ENCODE results near the gene OSBPL1A.
A peak's percentile ranks its signal among the peaks of the same experiment; 100 is the strongest.

The OSBPL1A gene

DNA sequence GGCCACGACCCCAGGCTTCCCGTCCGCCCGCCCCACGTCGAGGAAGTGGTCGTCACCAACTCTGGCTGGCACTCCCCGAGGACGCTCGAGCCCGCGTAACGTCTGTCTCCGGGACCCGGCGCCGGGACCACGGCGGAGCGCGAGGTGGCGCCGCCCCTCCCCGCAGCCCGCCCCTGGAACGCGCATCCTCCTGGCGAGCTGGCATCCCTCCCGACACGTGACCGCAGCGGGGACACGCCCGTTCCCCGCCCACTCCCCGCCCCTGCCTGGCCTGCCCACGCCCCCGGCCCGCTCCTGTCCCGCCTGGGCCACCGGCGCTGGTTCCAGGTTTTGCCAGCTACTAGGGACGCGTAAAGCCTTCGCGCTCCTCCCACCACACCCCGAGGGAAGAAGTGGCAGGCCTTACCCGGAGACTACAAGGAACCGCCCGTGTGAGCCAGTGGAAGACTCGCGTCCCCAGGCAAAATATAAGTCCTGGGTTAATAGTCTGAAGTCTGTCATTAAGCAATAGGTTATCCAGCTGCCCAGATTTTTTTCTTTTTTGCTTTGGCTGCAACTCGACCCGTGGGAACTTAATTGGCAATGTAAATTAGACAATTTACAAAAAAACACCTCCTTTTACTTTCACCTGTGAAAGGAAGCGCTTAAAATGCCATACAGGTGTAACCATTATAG, at the start of gene OSBPL1A:
Gene OSBPL1A (minus strand): TSS at position 131 of the 675 bp plus-strand sequence. CDS start 20,291 bp downstream, outside the sequence.
- peak; percentile 94 for DNase-seq (ENCODE audit: low read depth)

DNA sequence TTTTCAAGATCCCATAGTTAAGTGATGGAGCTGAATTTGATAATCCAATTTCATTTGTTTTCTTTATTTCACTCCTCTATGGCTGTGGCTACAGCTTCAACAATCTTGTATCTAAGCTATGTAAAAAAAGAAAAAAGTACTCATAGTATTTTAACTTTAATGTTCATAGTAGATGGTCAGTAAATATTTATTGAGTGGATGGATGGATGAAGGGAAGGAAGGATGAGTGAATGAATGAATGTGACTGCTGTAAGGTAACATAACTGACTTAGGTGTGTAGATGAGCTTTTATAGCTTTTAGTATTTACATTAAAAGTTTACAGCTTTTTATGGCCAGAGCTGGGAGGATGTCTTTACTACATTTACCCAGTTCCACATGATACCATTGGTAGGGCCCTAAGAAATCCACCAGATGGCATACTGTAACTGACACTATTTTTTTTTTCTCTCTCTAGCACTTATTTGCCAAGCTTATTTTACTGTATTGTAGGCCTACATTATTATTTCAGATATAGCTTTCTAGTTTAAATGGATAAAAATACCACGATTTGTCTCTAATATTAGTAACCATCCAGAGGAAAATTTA, 49.4 kb upstream of the OSBPL1A start:
- peak; percentile 4 for DNase-seq (ENCODE audit: low read depth)

DNA sequence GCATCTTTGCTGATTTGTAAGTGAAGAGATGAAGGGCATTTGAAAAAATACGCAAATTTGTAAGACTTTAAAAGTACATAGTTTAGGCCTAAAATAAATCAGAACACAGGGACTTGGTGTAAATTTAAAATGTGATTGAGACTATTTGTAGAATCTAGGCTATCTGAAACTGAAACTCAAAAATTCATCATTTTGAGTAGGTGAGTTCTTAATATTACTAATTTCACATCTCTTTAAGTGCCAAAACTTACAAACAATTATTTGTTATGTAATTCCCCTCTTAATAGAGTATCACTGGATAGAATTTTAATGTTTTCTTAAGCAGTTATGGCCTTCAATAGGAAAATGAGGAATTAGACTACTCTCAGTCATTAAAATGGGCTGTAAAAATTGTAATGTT, 48.8 kb upstream of the OSBPL1A start:
- DNase-seq (ENCODE audit: low read depth): no peak

DNA sequence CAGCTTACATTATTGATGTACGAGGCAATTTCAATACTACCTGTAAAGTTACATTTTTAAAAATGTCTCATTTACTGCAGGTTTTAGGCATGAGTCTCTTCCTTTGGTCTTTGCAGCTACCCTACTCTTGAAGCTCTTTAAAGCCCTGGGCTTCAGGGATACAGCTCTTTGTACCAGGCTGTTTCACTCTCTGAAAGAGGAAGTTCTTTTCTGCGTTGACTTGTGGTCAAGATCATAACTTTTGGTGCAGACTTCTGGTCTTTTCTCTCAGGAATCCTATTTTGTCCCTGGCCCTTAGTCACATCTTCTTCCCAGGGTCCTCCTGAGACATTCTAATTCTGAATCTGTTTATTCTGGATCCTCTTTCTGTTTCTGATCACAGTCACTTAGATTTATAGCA, 46.2 kb upstream of the OSBPL1A start:
- no peak for DNase-seq (ENCODE audit: low read depth)

DNA sequence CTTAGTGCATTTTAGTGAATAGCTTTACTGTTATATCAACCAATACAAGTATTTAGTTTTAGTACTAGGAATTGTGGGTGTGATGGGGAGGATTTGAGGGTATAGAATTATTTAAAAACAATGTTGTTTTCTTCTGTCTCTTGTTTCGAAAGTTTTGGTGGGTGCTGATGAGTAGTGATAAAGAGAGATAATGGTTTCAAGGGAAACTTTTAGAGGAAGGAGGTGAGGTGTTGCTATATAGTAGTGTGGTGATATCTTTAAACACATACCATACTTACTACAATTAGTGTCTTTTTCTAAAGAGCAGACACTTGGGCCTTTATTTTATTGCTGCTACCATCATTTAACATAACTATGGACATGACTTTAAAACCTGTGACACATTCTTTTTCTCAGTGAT, 39.3 kb upstream of the OSBPL1A start:
- DNase-seq (ENCODE audit: low read depth): no peak

DNA sequence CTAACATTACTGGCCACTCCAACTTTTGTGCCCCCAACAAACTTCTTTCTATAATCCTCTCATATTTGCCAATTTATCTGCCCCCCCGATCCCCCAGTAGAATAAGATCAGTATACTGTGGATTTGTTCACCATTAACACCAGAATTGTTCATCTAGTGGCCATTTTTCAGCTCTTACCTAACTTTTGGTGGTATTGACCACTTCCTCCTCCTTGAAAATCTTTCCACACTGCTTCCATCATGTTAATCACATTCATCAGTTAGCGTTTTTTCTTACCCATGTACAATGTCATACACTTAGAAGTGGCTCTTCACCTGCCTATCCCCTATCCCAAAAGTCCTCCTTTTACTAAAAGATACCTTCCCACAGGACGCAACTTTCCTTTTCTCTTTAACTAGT, 35.0 kb upstream of the OSBPL1A start:
- no peak for DNase-seq (ENCODE audit: low read depth)

DNA sequence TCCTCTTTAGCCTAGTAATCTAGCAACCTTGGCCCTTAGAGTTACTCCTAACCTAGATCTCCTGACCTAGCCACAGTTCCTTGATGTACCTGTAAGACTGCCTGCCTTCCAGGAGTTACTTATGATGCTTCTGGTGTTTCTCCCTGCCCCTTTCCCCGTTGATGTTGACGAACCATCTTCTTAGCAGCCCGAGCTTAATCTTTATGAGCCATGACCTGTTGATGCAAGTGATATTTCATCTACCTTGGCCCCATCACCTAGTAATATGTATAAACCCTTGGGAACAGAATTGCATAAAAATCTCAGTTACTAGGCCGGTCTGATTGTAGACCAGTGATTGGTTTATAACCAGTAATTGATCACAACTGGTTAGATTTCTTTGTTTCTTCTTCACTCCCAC, 31.6 kb upstream of the OSBPL1A start:
- DNase-seq (ENCODE audit: low read depth): no peak

DNA sequence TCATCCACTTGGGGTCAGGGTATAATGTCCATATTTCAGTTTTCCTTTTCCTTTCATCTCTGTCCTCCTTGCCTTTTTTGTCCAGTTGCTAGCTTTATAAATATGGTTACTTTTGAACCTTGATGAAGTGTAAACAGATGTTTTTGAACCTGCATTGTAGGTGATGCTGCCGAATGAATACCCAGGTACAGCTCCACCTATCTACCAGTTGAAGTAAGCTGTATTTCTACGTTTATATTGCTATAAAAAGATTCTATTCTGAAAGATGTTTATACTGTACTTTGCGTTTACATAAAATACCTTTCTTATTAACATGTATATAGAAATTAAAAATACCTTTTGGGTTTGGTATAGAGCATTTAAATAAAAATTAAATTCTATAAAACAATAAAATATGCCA, 31.1 kb upstream of the OSBPL1A start:
- DNase-seq (ENCODE audit: low read depth): no peak

DNA sequence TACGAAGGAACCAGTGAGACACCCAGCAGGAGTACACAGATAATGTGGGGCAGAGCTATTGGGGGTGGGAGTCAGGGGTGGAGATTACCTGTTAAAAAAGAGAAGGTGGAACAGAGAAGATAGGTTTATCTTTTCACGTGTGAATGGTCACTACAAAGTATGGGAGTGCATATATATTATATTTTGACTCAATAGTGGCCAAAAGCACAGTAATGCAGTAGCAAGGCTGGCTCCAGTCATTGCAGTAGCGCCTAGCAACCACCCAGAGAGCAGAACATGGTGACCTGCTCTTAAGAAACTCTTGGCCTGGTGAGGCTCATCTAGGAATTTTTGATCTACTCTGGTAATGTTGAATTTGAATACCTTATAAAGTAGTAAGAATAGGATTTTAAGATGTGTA, 29.9 kb upstream of the OSBPL1A start:
- peak; percentile 46 for DNase-seq (ENCODE audit: low read depth)

DNA sequence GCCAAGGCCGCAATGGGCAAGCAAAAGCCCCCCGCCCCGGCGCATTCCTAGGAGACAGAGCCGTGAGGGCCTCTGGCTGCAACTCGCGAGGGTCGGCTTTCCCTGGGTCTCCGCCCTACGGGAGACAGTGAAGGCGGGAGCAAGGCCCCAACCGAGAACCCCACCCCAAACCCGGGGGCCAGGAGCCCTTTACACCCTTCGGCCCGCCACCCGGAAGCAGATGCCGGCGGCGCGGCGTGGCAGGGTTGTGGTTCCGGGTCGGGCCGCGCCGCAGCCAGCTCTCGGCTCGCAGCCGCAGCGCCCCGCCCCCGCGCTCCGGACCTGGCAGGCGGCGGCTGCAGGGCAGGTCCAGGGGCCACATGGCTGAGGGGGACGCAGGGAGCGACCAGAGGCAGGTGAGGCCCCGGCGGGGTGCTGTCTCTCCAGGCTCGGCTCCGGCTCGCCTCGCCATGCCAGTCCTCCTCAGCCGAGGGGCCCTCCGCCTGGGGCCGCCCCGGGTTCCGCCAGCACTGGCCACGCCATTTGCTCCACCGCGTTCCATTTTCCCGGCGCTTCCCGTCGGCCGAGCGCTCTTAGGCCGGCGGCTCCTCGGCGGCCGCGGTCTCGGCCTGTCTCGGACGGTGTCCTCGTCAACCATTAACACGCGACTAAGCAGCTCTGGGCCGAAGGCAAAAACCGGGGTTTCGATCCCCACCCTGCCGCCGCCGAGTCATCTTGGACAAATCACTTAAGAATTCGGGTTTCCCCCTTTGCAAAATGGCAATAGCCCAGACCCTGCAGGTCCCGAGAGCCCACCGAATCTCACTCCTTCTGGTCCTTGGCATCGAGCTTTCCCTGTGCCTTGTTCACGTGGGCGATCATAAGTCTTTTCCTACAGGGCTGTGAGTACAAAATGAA, 29.0 kb upstream of the OSBPL1A start, which contains the start of gene IMPACT:
Gene IMPACT (plus strand): TSS at position 273 of the 897 bp plus-strand sequence. CDS start 87 bp downstream, at position 360.
- DNase-seq (ENCODE audit: low read depth): peak; percentile 86

DNA sequence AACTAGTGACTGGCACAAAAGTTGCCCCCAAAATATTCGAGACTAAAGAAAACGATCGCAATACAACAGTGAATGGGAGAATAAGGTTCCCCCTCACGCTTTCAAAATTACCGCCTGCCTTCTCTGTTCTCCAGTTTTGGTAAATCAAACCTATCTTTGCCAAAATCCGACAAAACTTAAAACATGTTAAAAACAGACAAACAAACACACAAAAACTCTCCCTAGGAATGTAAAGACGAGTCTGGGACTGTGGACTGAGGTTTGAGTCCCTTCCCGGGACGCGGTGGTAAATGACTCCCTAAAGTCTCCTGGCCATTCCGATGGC, 28.4 kb upstream of the OSBPL1A start:
- no peak for DNase-seq (ENCODE audit: low read depth)

DNA sequence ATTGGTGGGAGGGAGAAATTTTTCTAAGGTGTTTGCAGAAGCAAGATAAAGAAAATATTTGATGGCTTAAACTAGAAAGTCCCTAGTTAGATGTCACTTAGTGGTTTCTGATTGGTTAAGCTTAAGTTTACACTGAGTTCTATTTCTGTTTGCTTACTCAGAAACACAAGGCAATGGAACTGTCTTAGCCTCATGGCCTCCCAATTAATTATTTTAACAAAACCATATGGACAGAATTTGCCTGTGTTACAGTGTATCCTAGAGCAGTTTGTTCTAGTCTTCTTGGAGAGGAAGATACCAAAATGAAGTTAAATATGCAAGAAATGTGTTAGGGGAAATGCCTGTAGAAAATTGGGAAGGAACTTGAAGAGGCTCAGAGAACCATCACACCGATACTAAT, 24.2 kb upstream of the OSBPL1A start:
- DNase-seq (ENCODE audit: low read depth): no peak

DNA sequence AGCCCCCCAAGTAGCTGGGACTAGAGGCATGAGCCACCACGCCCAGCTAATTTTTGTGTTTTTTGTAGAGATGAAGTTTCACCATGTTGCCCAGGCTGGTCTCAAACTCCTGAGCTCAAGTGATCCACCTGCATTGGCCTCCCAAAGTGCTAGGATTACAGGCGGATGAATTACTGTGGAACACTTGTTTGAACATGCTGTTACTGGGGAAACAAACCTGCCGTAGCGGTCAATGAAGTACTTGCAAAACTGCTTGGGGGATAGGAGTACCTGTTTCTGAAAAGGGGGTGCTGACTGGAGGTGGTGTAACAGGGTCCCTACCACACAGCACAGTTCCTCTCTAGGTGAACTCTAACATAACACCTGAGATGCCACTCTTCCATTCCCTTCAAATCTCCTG, 22.9 kb upstream of the OSBPL1A start:
- no peak for DNase-seq (ENCODE audit: low read depth)

DNA sequence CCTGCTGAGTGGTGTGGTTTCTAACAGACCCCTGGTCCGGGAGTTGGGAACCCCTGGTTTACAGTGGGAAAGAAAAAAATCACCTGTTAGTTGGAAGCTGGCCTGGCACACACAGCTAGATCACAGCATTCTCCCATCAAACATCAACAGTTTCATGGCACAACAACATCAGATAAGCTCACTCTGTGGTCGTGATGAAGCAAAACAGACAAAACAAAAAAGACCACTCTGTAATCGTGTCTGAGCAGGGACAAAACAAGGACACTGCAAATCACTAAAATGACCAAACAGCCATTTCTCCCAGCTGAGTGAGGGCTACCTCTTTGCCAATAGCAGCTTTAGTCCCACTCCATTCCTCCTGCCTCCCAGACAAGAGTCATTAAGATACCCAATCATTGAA, 19.9 kb upstream of the OSBPL1A start:
- DNase-seq (ENCODE audit: low read depth): no peak

DNA sequence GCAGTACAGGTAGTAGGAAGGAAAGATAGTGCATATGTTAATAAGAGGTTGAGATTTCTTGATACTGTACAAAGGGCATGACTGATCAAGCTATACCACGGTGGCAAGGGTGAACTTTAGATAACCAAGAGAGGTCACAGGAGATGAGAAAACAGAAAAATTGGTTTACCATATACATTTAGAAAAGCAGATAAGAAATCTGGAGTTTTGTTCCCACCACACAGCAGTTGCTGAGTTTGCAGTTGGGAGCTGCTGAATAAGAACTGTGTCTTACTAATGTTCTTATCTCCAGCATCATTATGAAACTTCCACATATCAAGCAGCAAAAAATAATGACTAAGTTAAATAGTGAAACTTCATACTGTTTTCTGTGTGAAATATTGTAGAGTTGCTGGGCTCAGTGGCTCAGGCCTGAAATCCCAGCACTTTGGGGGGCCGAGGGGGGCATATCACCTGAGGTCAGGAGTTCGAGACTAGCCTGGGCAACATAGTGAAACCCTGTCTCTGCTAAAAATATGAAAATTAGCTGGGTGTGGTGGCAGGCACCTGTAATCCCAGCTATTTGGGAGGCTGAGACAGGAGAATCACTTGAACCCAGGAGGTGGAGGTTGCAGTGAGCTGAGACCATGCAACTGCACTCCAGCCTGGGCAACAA, 16.9 kb upstream of the OSBPL1A start:
- DNase-seq (ENCODE audit: low read depth): no peak

DNA sequence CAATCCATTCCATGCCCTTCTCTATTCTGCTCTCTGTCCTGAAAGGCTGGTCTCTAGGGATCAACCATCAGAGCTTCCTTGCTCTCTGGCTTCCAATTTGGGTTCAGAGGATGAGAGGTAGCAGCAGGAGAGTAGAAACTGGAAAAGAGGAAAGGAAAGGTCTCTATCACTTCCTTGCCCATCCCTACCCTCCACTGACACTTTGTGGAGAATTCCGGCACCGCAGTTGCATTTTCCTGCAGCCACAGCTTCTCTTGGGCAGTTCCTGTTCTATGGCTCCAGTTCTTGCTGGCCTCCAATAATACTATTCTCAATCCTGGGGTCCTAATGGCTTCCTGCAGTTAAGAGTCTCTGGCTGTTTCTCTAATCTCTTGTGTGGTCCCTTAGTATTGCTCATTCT, 15.5 kb upstream of the OSBPL1A start:
- peak; percentile 25 for DNase-seq (ENCODE audit: low read depth)

DNA sequence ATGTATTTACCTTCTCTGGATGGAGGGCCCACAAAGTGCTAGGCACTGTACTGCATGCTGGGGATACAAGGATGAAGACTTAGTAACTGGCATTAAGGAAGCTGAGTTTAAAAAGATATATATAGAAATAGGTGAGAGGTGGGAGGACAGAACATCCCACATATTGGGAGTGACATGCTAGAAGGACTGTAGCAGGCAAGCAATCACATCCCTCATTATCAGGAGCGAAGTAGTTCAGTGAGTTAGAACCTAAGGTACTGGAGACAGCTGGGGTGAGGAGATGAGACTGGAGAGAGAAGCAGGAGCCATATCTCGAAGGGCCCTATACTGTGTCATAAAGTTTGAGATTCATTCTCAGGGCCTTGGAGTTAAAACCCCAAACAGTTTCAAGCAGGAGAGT, 10.9 kb upstream of the OSBPL1A start:
- DNase-seq (ENCODE audit: low read depth): no peak

DNA sequence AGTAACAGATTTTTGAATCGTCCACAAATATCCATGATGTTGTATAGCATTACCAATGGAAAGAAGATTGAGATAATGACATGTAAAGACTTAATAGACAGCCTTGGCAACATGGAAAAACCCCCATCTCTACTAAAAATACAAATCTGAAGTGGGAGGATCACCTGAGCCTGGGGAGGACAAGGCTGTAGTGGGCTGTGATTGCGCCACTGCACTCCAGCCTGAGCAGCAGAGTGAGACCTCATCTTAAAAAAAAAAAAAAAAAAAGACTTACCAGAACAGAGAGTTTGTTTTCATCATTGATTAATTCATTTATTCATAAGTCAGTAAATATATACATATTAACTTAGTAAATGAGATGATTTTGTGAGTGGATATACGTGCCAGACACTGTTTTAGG, 7.0 kb upstream of the OSBPL1A start:
- no peak for DNase-seq (ENCODE audit: low read depth)

DNA sequence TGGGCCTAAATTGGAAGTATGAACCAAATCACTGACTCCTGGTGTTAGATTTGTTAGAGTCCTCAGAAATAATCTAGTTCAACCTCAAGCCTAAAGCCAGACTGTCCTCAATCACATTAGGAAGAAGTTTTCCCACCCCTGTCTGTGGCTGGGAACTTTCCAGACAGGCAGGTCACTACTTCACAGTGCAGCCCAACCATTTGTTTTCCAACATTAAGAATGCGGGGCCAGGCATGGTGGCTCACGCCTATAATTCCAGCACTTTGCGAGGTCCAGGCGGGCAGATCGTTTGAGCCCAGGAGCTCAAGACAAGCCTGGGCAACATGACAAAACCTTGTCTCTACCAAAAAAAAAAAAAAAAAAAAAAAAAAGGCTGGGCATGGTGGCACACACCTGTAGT, 5.5 kb upstream of the OSBPL1A start:
- no peak for DNase-seq (ENCODE audit: low read depth)

DNA sequence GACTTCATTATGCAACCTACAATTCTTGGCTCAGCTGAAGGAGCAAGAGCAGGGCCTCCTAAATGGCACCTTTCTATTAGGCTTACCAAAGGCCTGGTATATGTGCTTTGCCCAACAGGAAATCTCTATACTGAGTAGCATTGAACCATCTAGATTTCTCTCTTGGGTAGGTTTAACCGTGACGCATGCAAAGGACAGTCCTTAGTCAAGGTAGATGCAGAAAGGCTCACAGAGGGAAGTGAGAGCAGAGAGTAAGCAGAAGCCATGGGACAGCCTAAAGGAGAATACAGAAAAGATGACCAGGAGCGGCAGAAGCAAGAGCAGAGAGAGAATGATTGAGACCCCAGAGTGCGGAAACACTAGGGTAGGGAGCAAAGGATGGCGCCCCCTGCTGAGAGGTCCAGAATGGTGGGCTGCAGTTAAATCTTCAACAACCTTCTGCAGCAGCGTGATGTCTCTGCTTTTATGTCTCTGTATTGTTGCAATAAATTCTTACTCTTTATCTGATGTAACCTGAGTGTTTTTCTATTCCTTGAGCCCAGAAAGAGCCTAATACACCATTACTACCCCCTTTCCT, 4.7 kb upstream of the OSBPL1A start:
- DNase-seq (ENCODE audit: low read depth): no peak

DNA sequence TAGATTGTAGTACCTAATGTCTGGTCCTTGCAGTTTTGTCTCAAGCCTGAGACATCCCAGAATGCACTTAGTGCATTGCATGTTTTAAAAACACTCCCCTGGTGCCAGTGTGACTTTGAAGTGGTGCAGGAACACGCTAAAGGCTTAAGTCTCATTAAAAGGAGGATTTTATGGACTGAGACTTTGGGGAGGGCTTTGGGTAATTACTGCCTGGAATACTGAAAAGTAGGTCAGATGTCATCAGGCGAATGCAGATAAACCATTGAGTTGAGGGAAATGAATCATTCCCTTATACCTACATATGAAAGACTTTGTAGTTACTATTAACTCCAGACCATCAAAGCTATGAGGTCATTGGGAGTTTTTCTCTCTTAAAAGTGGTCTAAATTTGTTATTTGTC, 3.0 kb upstream of the OSBPL1A start:
- DNase-seq (ENCODE audit: low read depth): peak; percentile 18

DNA sequence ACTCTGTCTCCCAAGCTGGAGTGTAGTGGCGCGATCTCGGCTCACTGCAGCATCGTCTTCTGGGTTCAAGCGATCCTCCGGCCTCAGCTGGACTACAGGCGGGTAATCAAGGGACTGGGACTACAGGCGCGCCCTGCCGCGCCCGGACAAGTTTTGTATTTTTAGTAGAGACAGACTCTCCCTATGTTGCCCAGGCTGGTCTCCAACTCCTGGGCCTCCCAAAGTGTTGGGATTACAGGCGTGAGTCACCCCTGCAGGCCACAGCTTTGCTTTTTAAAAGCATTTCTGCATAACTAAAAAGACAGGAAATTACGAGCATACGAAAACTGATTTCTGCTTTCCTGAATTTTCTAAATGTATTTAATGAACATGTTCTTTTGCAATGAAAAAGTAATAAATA, 916 bp upstream of the OSBPL1A start:
- peak; percentile 64 for DNase-seq (ENCODE audit: low read depth)

Measured in ELR (cell line).